Adrenal gland (tissue), 12 donors: ENCODE measurements around the gene DGKA. TPM values are rescaled to one million over a fixed set of nuclear protein-coding genes. Genes with fewer than 3 reads are reported as not detected.

Experiments
- DNase-seq, 7 donors: peaks; one replicate each; pipeline ENCODE4 v3.0.0-alpha.2; 2019 to 2020
- H3K27ac ChIP-seq, 5 donors: fragments of 200-600 bp; sonication (generic) in 4 of 5; 1 replicate in 3 of 5; 2 replicates in 2 of 5; pipeline versions ENCODE4 v1.5.1 to v1.8.0; 2016 to 2020; ENCODE audit warnings: mild to moderate bottlenecking in 1 of 5
- H3K27me3 ChIP-seq: fragments of 200-600 bp; 2 replicates; pipeline ENCODE4 v1.8.0; 2021
- H3K36me3 ChIP-seq, 2 donors: fragments of 200-600 bp; replicated peaks in 1 of 2; 1 replicate in 1 of 2; 2 replicates in 1 of 2; pipeline versions ENCODE4 v1.5.1 to v1.8.0; 2018 to 2022
- H3K4me1 ChIP-seq, 2 donors: fragments of 200-600 bp; replicated peaks in 1 of 2; 1 replicate in 1 of 2; 2 replicates in 1 of 2; pipeline versions ENCODE4 v1.5.1 to v1.8.0; 2018 to 2021
- H3K4me3 ChIP-seq, 4 donors: fragments of 200-600 bp; sonication (generic) in 3 of 4; one replicate each; pipeline ENCODE4 v1.5.1; 2016 to 2018
- H3K9me3 ChIP-seq, 3 donors: fragments of 200-600 bp; sonication (generic) in 1 of 3; replicated peaks in 1 of 3; 1 replicate in 2 of 3; 2 replicates in 1 of 3; pipeline versions ENCODE4 v1.5.1 to v1.8.0; 2016 to 2021
- CTCF ChIP-seq, 6 experiments: fragments of 450-650 bp in 4 of 6; fragments of 200-600 bp in 2 of 6; sonication (generic) in 1 of 6; IDR thresholded peaks; 1 replicate in 5 of 6; 2 replicates in 1 of 6; pipeline versions ENCODE4 v1.5.1 to v1.8.0; 2016 to 2021; ENCODE audit warnings: antibody characterized with exemption in 6 of 6, mild to moderate bottlenecking in 2 of 6, moderate library complexity in 1 of 6
- POLR2A ChIP-seq, 2 donors: fragments of 450-650 bp; IDR thresholded peaks; one replicate each; pipeline ENCODE4 v1.6.1; 2017; ENCODE audit warnings: antibody characterized with exemption in 2 of 2, mild to moderate bottlenecking in 2 of 2, moderate library complexity in 1 of 2
- WGBS, 4 donors: extraction: QIAGEN DNeasy Blood & Tissue Kit in 2 of 4; methylation state at CpG; one replicate each; pipeline versions ENCODE4 v1.1.5 to v1.1.7; 2013 to 2017; 5-methylcytosine and 5-hydroxymethylcytosine counted together
- intact Hi-C, 2 donors: fragments of 100-400 bp; cut with DNase I; formaldehyde crosslinking; loops; one replicate each; pipeline versions ENCODE4 v1.14.1 to v1.15.0; 2022 to 2023
- polyA plus RNA-seq, 3 donors: library from polyadenylated mRNA; stranded (reverse); fragments of 200-250 nt in 2 of 3; fragments of 350-450 nt in 1 of 3; fragmentation: Illumina TruSeq in 1 of 3; extraction: RNeasy Lipid Tissue Mini Kit (QIAGEN cat#74804) in 1 of 3; gene quantifications; one replicate each; pipeline ENCODE4 v1.2.3, GENCODE V29; 2013 to 2014
- total RNA-seq, 9 donors: library from RNA; depleted of rRNA in 4 of 9; stranded (reverse); fragments of >200 nt in 4 of 9; fragments of 120-200 nt in 1 of 9; fragmentation: NEBNext Ultra II Directional in 1 of 9; extraction: Animal tissue kit (Norgen Biotek cat#: 25700) in 1 of 9; gene quantifications; one replicate each; pipeline versions ENCODE4 v1.1.0 to v1.2.4, GENCODE V29; 2013 to 2023
- donor health status: healthy with polysubstance abuse.
- donor health status: Bipolar disorder and iron deficiency.
- donor health status: DM: yes; HTN: yes; CAD: no.
- donor health status: DM: no; HTN: no; CAD: no.
- donor health status: DM: no; HTN: no; CAD: no.
- donor health status: DM: yes; HTN: yes; CAD: no.

The DGKA gene
- total and polyA plus RNA-seq, 12 donors: 16.0 to 116 (median 34.2) TPM

DNA sequence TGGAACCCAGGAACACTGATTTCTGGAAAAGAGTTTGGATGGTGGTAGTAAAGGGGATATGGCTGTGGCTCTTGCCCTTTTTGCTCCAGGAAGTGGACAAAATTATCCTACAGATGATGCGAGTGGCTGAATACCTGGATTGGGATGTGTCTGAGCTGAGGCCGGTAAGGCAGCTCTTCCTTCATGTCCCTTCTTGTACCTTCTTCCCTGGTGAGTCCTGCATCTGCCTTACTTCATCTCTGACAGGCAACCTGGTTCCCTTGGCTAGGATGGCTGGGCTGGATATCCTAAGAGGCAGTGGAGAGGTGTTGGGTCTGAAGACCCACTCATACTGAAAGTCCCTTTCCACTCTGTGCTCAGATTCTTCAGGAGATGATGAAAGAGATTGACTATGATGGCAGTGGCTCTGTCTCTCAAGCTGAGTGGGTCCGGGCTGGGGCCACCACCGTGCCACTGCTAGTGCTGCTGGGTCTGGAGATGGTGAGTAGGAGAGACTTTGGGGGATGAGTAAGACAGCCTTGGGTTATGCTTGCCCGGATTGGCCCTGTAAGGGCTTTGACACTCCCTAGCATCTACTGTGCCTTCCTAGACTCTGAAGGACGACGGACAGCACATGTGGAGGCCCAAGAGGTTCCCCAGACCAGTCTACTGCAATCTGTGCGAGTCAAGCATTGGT is 8.0 kb downstream of the DGKA start:
- Histone ChIP-seq H3K36me3 (peaks cover 0 to 18% of the 10 kb centered on the region in 2 donors), H3K4me1 (peaks cover 0 to 15% of the 10 kb centered on the region in 2 donors), H3K4me3 (no peak overlapping the region), H3K27ac (no peak overlapping the region), H3K9me3 (no peaks in the 10 kb centered on the region), H3K27me3 (no peaks in the 10 kb centered on the region)
- intact Hi-C loops: loop anchor here in 1 of 2 donors (5.0 kb wide), 1 partner anchor 202 kb away; no protein-coding TSS in a partner anchor
- WGBS, 4 donors: 84 to 91% (median 87%) methylated on average over 6 to 8 of the region's 8 CpGs
- no peak for DNase-seq
- TF ChIP-seq CTCF (IDR thresholded peaks at IDR 0.05) (no peak), POLR2A (IDR thresholded peaks at IDR 0.05) (no peak)

DNA sequence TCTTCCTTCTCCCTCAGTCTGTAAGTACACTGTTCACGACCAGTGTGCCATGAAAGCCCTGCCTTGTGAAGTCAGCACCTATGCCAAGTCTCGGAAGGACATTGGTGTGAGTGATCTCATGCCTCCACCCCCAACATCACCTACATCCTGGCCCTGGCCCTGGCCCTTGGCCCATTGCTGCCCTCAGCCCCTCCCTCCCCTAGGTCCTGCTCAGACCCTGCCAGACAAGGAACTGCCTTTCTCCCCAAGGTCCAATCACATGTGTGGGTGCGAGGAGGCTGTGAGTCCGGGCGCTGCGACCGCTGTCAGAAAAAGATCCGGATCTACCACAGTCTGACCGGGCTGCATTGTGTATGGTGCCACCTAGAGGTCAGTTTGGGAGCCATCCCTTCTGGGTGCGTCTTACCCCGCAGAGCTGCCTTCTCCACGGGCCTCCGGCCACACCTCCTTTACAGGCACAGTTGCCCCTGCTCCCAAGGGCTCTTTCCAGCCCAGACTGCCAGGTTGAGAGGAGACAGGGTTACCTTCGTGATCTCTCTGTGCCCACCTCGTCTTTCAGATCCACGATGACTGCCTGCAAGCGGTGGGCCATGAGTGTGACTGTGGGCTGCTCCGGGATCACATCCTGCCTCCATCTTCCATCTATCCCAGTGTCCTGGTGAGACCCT is 9.2 kb downstream of the DGKA start:
- Histone ChIP-seq H3K4me3 (no peak overlapping the region), H3K36me3 (peaks cover 0 to 18% of the 10 kb centered on the region in 2 donors), H3K27ac (peak overlapping the region in 2 of 5 donors; percentile 45 to 46), H3K4me1 (peaks cover 0 to 12% of the 10 kb centered on the region in 2 donors), H3K9me3 (no peaks in the 10 kb centered on the region), H3K27me3 (no peaks in the 10 kb centered on the region)
- intact Hi-C loops: loop anchor here (5.0 kb wide), 2 partner anchors 123 to 198 kb away; partner anchors contain the start of genes GDF11 (in 1 of the 2), ORMDL2 (in 1 of the 2) and SARNP (in 1 of the 2)
- DNase-seq: peak; percentile 87 to 96 (median 89)
- TF ChIP-seq CTCF (IDR thresholded peaks at IDR 0.05): peak; percentile 79 to 90 (median 86)
- TF ChIP-seq POLR2A (IDR thresholded peaks at IDR 0.05): no peak
- WGBS, 4 donors: 9 to 18% (median 14%) methylated on average over 14 to 18 of the region's 18 CpGs

DNA sequence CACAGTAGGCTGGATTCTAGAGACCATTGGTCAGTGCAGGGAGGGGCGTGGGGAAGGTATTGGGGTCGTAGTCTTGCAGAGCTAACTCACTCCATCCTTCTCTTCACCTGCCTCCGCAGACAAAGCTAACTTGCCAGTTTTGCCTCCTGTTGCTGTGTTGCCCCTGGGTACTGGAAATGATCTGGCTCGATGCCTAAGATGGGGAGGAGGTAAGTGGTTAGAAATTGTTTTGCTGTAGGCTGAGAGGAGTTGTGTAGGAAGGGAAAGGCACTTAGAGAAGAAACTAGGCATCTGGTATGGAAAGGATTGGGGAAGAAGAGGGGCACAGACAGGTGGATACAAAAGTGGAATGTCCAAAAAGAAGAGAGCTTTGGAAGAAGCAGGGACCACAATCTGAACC is 11.1 kb downstream of the DGKA start:
- Histone ChIP-seq H3K27ac (no peak overlapping the region), H3K27me3 (no peaks in the 10 kb centered on the region), H3K9me3 (no peaks in the 10 kb centered on the region), H3K4me1 (peaks cover 0 to 10% of the 10 kb centered on the region in 2 donors), H3K36me3 (peaks cover 0 to 18% of the 10 kb centered on the region in 2 donors), H3K4me3 (no peak overlapping the region)
- no peak for DNase-seq
- intact Hi-C loops: loop anchor here (5.0 kb wide), 2 partner anchors 125 to 200 kb away; partner anchors contain the start of genes GDF11 (in 1 of the 2), ORMDL2 (in 1 of the 2) and SARNP (in 1 of the 2)
- 81 to 89% (median 87%) methylated on average over 4 of the region's 4 CpGs for WGBS, 4 donors
- TF ChIP-seq POLR2A (IDR thresholded peaks at IDR 0.05) (no peak), CTCF (IDR thresholded peaks at IDR 0.05) (no peak)

GRCh38 chr12:55942577-55943136 is 11.7 kb downstream of the DGKA start:
- H3K4me3 ChIP-seq: no peak overlapping the region
- no peak for DNase-seq
- intact Hi-C loops: loop anchor here (5.0 kb wide), 2 partner anchors 125 to 200 kb away; partner anchors contain the start of genes GDF11 (in 1 of the 2), ORMDL2 (in 1 of the 2) and SARNP (in 1 of the 2)
- no peaks in the 10 kb centered on the region for H3K27me3 ChIP-seq
- WGBS, 4 donors: 93 to 96% (median 95%) methylated on average over 1 of the region's 1 CpG
- H3K9me3 ChIP-seq: no peaks in the 10 kb centered on the region
- TF ChIP-seq POLR2A (IDR thresholded peaks at IDR 0.05) (no peak), CTCF (IDR thresholded peaks at IDR 0.05) (no peak)
- H3K36me3 ChIP-seq: peaks cover 0 to 13% of the 10 kb centered on the region in 2 donors
- H3K27ac ChIP-seq: no peak overlapping the region
- peaks cover 0 to 10% of the 10 kb centered on the region in 2 donors for H3K4me1 ChIP-seq
